Fibroblast of lung (primary cell): ENCODE data around the gene LAMA5.

Experiments used
- EZH2 ChIP-seq: IDR thresholded peaks from 2 replicates; pipeline ENCODE4 v1.5.1; 2012; ENCODE audit warnings: low read length, control low read depth, mild to moderate bottlenecking; ENCODE audit errors: missing control alignments
- TF ChIP-seq, protein P1 (sequence below), 2 donors: IDR thresholded peaks in 1 of 2; conservative IDR thresholded peaks in 1 of 2; 1 replicate in 1 of 2; 2 replicates in 1 of 2; pipeline ENCODE4 v1.5.1; 2011 to 2012; ENCODE audit warnings: low read length in 2 of 2, control low read depth in 1 of 2, inconsistent platforms in 1 of 2, low read depth in 1 of 2, mild to moderate bottlenecking in 1 of 2

DNA sequence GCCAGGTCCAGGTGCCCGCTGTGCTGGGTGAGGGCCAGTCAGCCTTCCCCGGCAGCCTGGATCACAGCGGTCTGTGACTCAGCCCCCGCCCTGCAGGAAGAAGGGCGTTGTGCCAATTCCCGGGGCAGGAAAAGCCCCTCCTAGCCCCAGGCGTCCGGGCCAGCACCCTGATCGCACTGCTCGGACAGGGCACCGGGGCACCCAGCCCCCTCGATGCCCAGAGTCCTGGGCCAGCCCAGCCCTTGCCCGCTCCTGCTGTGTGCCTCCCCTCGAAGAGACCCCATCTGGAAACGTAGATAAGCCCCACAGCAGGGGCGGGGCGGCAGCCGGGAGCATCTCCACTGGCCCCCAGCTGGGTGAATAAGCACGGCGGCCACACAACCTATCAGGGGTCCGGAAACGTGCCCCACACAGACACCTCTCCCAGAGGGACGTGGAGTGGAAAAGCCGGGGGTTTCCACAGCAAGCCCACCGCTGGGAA lies 9.9 kb downstream of the LAMA5 start:
- TF ChIP-seq, protein P1, sequence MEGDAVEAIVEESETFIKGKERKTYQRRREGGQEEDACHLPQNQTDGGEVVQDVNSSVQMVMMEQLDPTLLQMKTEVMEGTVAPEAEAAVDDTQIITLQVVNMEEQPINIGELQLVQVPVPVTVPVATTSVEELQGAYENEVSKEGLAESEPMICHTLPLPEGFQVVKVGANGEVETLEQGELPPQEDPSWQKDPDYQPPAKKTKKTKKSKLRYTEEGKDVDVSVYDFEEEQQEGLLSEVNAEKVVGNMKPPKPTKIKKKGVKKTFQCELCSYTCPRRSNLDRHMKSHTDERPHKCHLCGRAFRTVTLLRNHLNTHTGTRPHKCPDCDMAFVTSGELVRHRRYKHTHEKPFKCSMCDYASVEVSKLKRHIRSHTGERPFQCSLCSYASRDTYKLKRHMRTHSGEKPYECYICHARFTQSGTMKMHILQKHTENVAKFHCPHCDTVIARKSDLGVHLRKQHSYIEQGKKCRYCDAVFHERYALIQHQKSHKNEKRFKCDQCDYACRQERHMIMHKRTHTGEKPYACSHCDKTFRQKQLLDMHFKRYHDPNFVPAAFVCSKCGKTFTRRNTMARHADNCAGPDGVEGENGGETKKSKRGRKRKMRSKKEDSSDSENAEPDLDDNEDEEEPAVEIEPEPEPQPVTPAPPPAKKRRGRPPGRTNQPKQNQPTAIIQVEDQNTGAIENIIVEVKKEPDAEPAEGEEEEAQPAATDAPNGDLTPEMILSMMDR (conservative IDR thresholded peaks at IDR 0.05 in 1 of 2, IDR thresholded peaks at IDR 0.05 in 1 of 2; ENCODE audit: low read depth in 1 of 2, low read length in 2 of 2): no peak
- no peak for TF ChIP-seq EZH2
